Activated CD8-positive, alpha-beta memory T cell treated with anti-CD3 and anti-CD28 coated beads for 36 hours (primary cell): ENCODE results near the gene TMEM94. TPM values are rescaled to one million over a fixed set of nuclear protein-coding genes. Genes with fewer than 3 reads are reported as not detected.

Source experiments
- CTCF ChIA-PET: fragments of 350-600 bp; sonication (Branson Sonifier 250); formaldehyde crosslinking; loops from one replicate; lab custom pipeline; 2021; ENCODE audit warnings: antibody characterized with exemption; lab: Charles Lee
- POLR2A ChIA-PET: fragments of 350-600 bp; sonication (Branson Sonifier 250); formaldehyde crosslinking; loops from one replicate; lab custom pipeline; 2021; ENCODE audit warnings: antibody characterized with exemption; lab: Charles Lee
- total RNA-seq, 2 experiments: library from RNA; stranded (reverse); gene quantifications; one replicate each; pipeline ENCODE4 v1.2.3, GENCODE V29; 2021

The TMEM94 gene
- total RNA-seq, 2 experiments from 2014 or later, result 61.5 TPM

DNA sequence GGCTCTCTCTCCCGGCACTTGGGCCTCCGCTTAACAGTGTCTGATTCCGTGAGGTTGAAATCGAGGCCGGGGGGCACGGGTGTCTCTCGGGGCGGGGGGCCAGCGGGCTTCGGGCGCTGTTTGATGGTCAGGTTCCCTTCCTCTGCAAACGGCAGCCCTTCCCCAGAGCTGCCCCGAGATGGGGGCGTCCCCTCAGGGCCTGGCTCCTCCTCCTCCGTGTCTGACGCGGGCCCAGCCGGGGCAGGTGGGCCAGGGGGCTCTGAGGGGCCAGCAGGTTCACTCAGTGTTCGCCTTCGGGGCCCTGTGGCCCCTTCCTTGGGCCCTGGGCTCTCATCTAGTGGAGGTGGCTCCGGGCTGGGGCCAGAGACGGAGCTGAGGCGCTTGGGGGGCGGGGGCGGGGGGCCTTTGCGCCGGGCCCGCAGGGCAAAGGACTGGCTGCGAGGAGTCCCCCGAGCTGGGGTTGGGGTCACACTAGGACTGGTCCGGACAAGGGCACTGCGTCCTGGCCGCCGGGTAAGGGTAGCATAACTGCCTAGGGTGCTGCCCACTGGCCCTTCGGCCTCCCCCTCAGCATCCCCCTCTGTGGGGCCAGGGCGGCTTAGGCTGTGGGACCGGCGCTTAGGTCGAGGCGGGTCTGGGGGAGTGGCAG lies 45.8 kb downstream of the TMEM94 start:
- CTCF ChIA-PET, result no interaction called here
- POLR2A ChIA-PET, result no interaction called here

DNA sequence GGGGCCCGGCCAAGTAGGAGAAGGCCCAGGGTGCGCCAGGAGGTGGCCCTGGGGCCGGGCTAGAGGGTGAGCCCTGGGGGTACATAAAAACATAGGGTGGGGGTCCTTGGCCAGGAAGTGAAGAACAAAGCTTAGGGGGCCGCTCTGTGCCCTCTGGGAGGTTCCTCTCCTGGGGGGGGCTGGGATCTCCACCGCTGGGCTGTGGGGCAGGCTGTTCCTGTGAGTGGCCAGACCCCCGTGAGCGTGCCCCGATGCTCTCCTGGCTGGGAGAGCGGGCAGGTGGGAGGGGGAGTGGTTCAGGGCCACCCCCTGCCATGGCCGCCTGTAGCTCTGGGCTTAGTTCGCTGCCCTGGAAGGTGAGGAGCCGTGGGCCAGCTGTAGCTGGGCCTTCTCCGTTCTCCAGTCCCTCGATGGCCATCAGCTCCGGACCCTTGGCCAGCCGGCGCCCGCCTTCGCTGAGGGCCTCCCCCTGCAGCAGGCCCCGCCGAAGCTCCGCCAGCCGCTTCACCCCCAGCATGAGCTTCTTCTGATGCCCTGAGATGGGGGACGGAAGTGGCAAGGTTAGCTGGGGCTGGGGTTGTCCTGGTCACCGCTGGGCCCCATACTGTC lies 46.4 kb downstream of the TMEM94 start:
- CTCF ChIA-PET, result interaction anchor here (0.5 to 0.6 kb wide), 2 partner anchors 184 to 563 kb away, joined by 3 to 4 read pairs; no protein-coding TSS in a partner anchor
- POLR2A ChIA-PET, result no interaction called here

DNA sequence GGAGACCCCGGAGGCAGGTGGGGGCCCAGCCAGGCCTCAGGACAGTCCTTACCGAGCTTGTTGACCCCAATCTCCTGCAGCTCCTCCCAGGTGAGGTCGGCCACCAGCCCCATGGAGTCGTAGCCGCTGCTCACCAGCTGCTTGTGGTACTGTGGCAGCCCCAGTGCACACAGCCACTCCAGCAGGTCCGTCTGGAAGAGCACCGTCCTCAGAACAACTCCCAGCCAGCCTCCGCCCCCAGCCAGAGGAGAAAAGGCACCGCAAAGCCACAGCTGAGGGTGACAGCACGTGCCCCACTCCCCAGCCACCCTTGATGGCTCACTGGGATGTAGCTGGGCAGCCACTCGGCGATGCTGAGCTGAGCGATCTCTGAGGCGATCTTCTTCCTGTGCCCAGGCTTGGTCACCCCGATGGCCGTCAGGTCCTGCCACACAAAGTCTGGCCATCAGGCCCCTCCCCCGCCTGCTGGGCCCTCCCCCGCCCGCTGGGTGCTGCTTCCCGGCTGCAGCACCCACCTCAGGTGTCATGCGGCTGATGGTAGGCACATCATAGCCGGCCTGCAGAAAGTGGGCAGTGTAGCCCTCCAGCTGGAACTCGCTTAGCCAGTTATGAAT lies 47.0 kb downstream of the TMEM94 start:
- CTCF ChIA-PET, result interaction anchor here (0.5 to 0.6 kb wide), 2 partner anchors 184 to 564 kb away, joined by 3 to 4 read pairs; no protein-coding TSS in a partner anchor
- POLR2A ChIA-PET, result no interaction called here

DNA sequence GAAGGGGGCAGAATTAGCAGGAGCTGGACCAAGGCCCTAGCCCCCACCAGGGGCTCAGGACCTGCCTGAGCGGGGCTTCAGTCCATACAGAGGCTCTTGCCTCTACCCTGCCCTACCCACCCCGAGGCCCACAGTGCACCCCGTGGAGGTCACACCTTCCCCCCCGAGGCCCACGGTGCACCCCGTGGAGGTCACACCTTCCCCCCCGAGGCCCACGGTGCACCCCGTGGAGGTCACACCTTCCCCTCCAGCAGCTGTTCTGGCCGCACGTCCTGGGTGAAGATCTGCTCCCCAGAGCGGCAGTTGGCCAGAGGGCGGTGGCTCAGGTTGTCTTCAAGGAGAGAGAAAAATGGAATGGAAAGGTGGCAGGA lies 47.5 kb downstream of the TMEM94 start:
- CTCF ChIA-PET, result interaction anchor here (1.2 kb wide), 1 partner anchor 94 kb away, joined by 4 read pairs; no protein-coding TSS in a partner anchor

DNA sequence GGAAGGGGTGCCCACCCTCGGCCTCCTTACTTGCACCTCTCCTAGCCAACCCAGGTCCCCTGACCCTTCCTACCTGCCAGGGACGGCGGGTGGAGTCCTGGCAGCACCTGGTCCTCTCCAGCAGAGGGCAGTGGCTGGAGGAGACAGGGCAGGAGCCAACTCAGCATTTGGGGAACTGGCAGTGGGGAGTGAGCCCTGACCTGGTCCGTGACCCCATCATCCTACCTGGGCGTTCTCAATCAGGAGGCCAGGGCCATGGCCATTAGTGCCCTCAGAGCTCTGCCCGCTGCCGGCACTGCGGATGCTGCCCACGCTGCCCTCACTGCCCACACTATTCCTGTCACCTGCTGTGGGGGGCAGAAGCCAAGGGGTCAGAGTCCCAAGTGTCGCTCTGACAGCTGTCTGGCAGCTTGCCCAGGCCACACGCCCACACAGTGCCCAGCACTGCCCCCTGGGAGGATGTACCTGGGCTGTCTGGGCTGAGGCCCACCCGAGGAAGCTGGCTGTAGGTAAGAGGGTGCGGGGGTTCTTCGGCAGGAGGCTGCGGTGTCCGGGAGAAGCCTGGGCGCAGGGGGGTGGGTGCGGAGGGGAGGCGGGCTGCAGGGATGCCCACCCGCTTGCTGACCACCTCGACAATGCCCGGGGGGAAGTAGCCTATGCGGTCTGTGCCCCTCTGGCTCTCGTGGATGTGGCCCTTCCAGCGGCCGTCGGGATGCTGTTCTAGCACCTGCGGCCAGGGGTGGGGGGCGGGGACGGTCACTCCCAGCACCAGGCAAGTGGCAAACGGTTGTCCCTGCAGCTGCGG lies 48.1 kb downstream of the TMEM94 start:
- POLR2A ChIA-PET, result no interaction called here
- CTCF ChIA-PET, result interaction anchor here (1.2 kb wide), 1 partner anchor 94 kb away, joined by 4 read pairs; no protein-coding TSS in a partner anchor

More for the DNA sequence above, 47.5 kb downstream of the TMEM94 start:
- POLR2A ChIA-PET, result no interaction called here

DNA sequence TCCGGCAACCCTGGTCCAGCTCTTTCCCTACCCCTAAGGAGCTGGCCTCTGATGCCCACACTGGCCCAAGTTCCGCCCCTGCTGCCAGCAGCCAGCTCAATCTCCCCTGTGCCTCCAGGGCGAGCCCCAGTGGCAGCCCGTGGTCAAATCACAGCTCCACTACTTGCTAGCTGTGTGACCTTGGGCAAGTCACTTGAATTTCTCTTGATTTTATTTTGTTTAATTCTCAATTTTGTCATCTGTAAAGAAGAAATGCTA lies 48.6 kb downstream of the TMEM94 start:
- CTCF ChIA-PET, result interaction anchor here (1.2 kb wide), 1 partner anchor 93 kb away, joined by 4 read pairs; no protein-coding TSS in a partner anchor
- POLR2A ChIA-PET, result no interaction called here

DNA sequence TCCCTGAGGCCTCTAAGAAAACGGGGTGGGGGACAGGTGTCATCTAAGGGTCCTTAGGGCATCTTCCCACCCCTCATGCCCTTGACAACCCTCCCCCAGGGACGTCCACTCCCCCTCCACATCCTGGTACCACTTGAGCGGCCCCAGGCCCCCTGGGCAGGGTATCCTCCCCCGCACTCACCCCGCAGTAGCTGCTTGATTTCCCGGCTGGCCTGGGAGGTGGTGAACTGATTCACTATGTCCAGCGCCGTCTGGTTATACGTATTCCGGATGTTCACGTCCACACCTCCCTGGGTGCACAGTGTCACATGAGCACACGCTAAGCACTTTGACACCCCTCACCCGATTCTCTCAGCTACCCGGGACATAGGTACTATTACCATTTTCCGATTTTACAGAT lies 49.2 kb downstream of the TMEM94 start:
- ChIA-PET POLR2A (no interaction called here), CTCF (no interaction called here)

DNA sequence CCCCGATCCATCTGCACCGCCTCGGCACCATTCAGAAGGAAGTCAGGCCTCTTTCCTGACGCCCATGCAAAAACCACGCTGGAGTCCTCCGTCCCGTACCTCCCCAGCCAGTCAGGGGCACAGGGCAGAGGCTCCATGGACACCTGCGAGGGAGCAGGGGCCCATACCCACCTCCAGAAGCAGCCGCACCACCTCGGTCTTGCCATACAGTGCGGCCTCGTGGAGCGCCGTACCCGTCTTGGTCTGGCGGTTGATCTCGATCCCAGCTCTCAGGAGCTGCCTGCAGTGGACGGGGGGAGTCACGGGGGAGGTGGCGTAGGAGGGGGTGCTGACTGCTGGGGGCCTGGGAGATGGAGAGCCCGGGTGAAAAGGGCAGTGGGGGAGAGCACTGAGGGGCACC lies 49.7 kb downstream of the TMEM94 start:
- ChIA-PET CTCF (no interaction called here), POLR2A (no interaction called here)

DNA sequence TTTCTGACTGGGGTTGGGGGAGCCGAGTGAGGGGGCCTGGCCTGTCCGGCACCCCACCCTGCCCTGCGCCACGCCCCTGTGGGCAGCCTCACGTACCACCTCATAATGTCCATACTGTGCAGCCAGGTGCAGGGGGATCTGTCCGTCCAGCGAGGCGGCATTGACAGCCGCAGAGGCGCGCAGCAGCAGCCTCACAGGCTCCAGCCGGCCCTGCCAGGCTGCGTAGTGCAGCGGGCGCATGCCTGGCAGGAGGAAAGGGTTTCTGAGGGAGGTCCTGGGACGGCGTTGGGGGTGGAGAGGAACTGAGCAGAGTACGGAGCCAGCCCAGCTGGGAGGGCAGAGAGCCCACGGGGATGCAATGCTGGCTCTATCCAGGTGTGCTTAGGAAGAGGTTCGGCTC lies 50.5 kb downstream of the TMEM94 start:
- POLR2A ChIA-PET, result no interaction called here
- CTCF ChIA-PET, result no interaction called here

DNA sequence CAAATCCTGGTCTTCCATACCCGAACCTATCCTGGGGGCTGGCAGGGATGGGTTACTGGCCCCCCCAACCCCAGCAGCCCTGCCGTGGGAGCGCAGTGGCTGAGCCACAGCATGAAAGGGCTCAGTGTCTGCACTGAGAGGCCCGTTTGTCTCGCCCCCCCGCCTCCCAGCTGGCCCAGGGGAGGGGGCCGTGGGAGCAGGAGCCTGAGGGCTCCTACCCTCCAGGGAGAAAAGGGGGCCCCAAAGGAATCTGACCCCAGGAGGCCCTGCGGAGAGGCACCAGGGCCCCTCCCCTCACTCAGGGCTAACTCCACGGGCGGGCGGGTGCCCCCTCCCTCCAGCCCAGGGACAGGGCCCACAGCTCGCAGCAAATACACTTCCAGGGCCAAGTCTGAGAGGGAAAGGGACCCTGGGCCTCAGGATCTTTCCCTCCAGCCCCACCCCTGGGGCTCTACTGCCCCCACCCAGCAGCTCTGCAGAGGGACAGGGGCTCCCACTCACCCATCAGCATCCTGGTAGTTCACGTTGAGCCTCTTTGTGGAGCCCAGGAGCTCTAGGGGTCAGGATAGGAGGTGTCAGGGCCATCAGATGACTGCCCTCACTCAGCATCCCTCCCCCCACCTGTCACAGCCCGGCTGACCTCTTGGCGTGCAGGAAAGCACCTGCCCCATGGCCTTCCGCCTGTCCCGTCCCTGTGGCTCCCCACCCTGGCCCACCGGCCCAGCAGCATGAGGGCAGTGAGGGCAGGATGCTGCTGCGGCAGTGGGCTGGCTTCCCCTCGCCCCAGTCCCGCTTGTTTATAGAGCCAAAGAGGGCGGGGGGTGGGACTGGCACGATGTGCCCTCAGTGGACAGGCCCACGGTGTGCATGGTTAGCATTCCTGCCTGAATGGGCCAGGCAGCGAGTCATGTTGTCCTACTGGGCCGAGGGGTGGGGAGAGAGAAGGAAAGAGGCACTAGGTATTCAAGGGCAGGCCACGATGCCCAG lies 51.6 kb downstream of the TMEM94 start:
- CTCF ChIA-PET, result interaction anchor here (0.6 kb wide), 1 partner anchor 23 kb away, joined by 3 read pairs; no protein-coding TSS in a partner anchor
- POLR2A ChIA-PET, result interaction anchor here (0.5 kb wide), 1 partner anchor 22 kb away, joined by 3 read pairs; no protein-coding TSS in a partner anchor

DNA sequence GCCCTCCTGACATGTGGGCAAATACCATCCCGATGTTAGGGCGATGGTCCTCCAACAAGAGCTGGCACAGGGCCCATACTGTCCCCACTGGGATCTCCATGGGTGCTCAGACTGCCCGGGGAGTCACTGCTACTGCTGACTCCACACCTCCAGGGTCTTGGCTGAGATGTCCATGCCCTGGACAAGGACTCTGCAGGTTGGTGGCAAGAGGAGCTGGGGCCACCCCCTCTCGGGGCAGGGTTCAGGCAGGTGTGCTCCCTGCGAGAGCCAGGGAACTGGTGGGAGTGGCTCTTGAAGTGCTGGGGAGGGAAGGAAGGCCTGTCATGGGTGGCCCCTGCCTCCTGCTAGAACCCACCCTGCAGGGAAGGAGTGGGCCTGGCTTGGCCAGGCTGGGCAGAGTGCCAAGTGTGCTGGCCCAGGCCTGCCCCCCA lies 52.5 kb downstream of the TMEM94 start:
- POLR2A ChIA-PET, result no interaction called here
- CTCF ChIA-PET, result interaction anchor here (1.5 kb wide), 1 partner anchor 92 kb away, joined by 4 read pairs; no protein-coding TSS in a partner anchor

DNA sequence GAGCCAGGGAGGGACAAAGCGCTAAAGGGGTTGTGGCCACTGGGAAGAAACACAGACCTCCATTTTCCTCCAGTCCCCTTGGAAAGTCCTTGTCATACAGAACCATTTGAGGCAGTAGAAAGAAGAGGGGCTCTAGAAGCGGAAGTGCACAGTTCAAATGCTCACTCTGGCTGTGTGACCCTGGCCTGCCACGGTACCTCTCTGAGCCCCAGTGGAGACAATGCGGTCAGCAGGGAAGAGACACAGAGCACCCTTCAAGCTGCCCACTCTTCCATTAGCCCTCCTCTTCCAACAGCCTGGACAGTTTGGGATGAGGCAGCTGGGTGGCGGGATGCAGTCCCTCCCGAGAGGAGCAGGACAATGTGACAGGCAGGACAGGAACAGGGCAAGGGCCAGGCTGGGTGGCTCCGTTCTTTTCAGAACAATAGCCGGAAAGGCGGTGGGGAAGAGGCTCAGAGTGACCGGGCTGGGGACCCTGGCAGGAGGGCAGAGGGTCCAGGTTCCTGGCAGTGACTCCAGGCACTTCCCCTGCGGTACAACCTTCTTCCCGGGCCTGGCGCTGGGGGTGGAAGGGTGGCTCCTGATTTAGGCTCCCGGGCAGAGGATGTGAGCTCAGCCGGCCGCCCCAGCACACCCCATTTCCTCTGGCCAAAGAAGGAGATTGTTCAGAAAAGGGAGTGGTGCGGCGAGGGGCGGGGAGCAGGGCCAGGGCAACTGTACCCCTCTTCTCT lies 53.3 kb downstream of the TMEM94 start:
- ChIA-PET CTCF (interaction anchor here (1.5 kb wide), 1 partner anchor 92 kb away, joined by 4 read pairs; no protein-coding TSS in a partner anchor), POLR2A (no interaction called here)

DNA sequence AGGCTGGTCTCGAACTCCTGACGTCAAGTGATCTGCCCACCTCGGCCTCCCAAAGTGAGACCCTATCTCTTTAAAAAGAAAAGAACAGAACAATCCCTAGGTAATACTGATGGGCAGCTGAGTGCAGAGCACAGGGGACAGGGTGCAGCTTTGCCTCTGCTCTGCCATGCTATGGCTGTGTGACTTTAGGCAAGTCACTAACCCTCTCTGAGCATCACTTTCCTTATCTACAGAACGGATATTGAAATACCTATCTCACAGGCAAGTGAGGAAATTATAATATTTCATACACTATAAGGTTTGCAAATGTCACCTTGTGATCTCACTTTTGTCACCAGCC lies 54.8 kb downstream of the TMEM94 start:
- POLR2A ChIA-PET, result no interaction called here

DNA sequence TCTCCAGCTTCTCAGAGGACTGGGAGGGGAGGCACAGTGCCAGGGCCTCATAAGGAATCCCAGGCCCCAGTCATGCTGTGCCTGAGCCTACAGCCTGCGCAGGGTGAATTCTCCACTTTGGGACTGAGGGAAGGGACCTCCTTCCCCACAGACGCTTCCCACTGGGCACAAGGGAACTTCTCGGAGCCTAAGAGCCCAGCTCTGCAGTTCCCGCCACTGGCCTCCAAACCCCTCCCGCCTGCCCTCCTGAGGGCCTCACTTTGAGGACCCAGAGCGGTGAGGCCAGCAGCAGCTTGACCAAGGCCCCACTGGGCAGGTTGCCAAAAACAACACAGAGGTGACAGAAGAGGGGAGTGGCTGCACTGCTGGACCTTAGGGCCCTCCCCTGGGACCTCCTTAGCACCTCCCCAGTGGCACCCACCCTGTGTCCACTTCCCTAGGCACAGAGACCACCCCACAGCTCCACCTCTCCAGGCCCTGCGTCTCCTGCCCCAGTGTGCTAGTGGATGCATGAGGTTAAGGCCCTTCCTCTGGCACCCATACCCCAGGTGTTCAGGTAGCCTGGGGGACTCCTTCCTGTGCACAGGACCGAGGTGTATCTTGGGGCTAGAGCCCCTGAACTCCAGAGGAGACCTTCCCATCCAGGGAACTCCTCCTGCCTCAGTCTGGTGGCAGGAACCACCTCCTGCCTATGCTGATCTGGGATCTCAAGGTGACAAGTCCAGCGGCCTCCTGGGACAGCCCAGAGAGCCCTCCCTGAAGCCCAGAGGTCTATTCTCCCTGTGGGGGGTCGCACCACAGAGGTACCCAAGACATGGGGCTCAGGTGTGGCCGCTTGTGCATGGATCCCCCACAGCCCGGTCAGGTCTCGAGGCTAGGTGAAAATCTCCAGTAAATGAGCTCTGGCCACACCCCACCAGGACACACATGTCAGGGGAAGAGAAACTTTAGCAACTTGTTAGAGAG lies 55.5 kb downstream of the TMEM94 start:
- CTCF ChIA-PET, result interaction anchor here (1.0 kb wide), 1 partner anchor 121 kb away, joined by 3 read pairs; no protein-coding TSS in a partner anchor
- POLR2A ChIA-PET, result no interaction called here

More for the DNA sequence above, 54.8 kb downstream of the TMEM94 start:
- CTCF ChIA-PET, result no interaction called here

DNA sequence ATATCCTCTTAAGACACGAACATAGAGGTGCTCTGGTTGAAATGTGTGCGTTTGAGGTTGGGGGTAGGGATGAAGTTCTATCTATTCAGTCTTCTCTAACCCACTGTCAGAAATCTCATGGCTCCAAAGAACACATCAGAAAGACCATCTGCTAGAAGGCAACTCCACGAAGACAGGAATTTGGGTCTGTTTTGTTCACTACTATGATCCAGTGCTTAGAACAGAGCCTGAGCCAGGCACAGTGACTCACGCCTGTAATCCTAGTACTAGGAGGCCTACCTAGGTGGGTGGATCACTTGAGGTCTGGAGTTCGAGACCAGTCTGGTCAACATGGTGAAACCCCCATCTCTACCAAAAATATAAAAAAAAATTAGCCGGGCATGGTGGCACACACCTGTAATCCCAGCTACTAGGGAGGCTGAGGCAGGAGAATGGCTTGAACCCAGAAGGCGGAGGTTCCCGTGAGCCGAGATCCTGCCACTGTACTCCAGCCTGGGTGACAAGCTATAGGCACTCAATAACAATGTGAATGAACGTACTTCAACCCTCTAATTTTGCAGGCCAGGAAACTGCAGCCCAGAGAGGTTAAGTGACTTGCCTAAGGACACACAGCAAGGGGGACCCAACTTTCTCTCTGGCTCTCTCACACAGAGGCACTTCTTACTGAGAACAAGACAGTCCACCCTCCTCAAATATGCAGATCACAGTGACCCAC lies 56.6 kb downstream of the TMEM94 start:
- CTCF ChIA-PET, result interaction anchor here (0.6 to 1.0 kb wide), 2 partner anchors 120 to 211 kb away, joined by 3 read pairs; no protein-coding TSS in a partner anchor
- POLR2A ChIA-PET, result no interaction called here

DNA sequence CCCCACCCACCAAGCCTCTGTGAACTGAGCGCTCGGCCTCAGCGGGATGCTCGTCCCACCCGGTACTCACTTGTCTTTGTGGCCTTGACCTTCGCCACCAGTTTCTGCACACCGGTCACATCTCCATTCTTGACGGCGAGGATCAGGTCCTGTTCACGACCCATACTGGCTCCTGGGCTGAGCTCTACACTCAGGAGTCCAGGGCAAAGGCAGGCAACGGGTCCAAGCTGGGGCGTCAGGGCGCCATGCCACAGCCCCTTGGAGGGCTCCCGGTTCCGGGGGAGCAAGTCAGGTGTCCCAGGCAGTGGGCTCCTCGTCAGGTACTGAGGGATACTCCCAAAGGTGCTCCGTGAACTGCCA lies 57.2 kb downstream of the TMEM94 start:
- ChIA-PET CTCF (interaction anchor here (0.6 to 1.1 kb wide), 2 partner anchors 83 to 211 kb away, joined by 3 read pairs; no protein-coding TSS in a partner anchor), POLR2A (no interaction called here)
